HS-27A (cell line): ENCODE results near the gene ABHD16B.
"Not testable (repeated sequence)": the region's sequence is repeated elsewhere in the genome, so short reads cannot be mapped to it uniquely, and the experiment has no call there.

Experiments
- DNase-seq: peaks from one replicate; pipeline ENCODE4 v3.0.0-alpha.2; 2012; ENCODE audit warnings: low read depth, missing footprints

ABHD16B gene

GRCh38 chr20:63834491-63834880 is 26.8 kb upstream of the ABHD16B start:
- DNase-seq = no peak

- DNase-seq = peak; percentile 90
Observed at GRCh38 chr20:63835021-63835858, 26.1 kb upstream of the ABHD16B start.

- no peak for DNase-seq
Observed at GRCh38 chr20:63836458-63837344, 24.6 kb upstream of the ABHD16B start.

GRCh38 chr20:63837479-63837878 is 23.8 kb upstream of the ABHD16B start:
- DNase-seq = no peak

GRCh38 chr20:63839620-63840019 is 21.7 kb upstream of the ABHD16B start:
- no peak for DNase-seq

GRCh38 chr20:63840405-63840828 is 20.9 kb upstream of the ABHD16B start:
- no peak for DNase-seq

GRCh38 chr20:63842258-63842657 is 19.0 kb upstream of the ABHD16B start:
- DNase-seq = no peak

- DNase-seq = no peak
Observed at GRCh38 chr20:63843222-63843621, 18.1 kb upstream of the ABHD16B start.

GRCh38 chr20:63843778-63844177 is 17.5 kb upstream of the ABHD16B start:
- DNase-seq = no peak

GRCh38 chr20:63844511-63844991 is 16.7 kb upstream of the ABHD16B start:
- no peak for DNase-seq

- no peak for DNase-seq
Observed at GRCh38 chr20:63846128-63846771, 15.0 kb upstream of the ABHD16B start.

- DNase-seq = no peak
Observed at GRCh38 chr20:63846888-63847236, 14.4 kb upstream of the ABHD16B start.

GRCh38 chr20:63847237-63848002 is 13.9 kb upstream of the ABHD16B start:
- no peak for DNase-seq

GRCh38 chr20:63848003-63848911 is 13.0 kb upstream of the ABHD16B start:
- DNase-seq = no peak

GRCh38 chr20:63850689-63851547 is 10.4 kb upstream of the ABHD16B start:
- DNase-seq = no peak

- not testable (repeated sequence) for DNase-seq
Observed at GRCh38 chr20:63851548-63851943, 9.8 kb upstream of the ABHD16B start.

GRCh38 chr20:63853733-63854068 is 7.6 kb upstream of the ABHD16B start:
- DNase-seq = not testable (repeated sequence)

GRCh38 chr20:63854069-63854765 is 7.1 kb upstream of the ABHD16B start:
- no peak for DNase-seq

- DNase-seq = no peak
Observed at GRCh38 chr20:63854766-63855362, 6.4 kb upstream of the ABHD16B start.
